WERI-Rb-1 (cell line): Measurements from ENCODE around the gene CCDC7.
"Not testable (repeated sequence)": the region's sequence is repeated elsewhere in the genome, so short reads cannot be mapped to it uniquely, and the experiment has no call there.

Experiments used
- DNase-seq: peaks from one replicate; pipeline ENCODE4 v3.0.0-alpha.2; 2020
- H3K27ac ChIP-seq: fragments of 250-450 bp; sonication (Bioruptor Pico); 2 replicates; pipeline ENCODE4 v1.5.1; 2020; ENCODE audit warnings: mild to moderate bottlenecking, moderate library complexity
- H3K27me3 ChIP-seq: fragments of 250-450 bp; sonication (Bioruptor Pico); 2 replicates; pipeline ENCODE4 v1.5.1; 2021; ENCODE audit warnings: mild to moderate bottlenecking, low read depth, moderate library complexity; ENCODE audit not compliant: insufficient read depth, severe bottlenecking
- H3K36me3 ChIP-seq: fragments of 250-450 bp; sonication (Bioruptor Pico); 2 replicates; pipeline ENCODE4 v1.5.1; 2020; ENCODE audit warnings: mild to moderate bottlenecking, moderate library complexity
- H3K4me3 ChIP-seq: 2 replicates; pipeline ENCODE4 v1.5.1; 2011; ENCODE audit warnings: low read depth, mild to moderate bottlenecking, control low read depth, low read length
- H3K9me3 ChIP-seq: fragments of 250-450 bp; sonication (Bioruptor Pico); 2 replicates; pipeline ENCODE4 v1.5.1; 2021; ENCODE audit warnings: mild to moderate bottlenecking, moderate library complexity; ENCODE audit not compliant: severe bottlenecking
- TF ChIP-seq, protein P1 (sequence below): IDR thresholded peaks from 2 replicates; pipeline ENCODE4 v1.5.1; 2011; ENCODE audit warnings: low read depth, mild to moderate bottlenecking, control low read depth, inconsistent platforms, low read length

CCDC7 gene

DNA sequence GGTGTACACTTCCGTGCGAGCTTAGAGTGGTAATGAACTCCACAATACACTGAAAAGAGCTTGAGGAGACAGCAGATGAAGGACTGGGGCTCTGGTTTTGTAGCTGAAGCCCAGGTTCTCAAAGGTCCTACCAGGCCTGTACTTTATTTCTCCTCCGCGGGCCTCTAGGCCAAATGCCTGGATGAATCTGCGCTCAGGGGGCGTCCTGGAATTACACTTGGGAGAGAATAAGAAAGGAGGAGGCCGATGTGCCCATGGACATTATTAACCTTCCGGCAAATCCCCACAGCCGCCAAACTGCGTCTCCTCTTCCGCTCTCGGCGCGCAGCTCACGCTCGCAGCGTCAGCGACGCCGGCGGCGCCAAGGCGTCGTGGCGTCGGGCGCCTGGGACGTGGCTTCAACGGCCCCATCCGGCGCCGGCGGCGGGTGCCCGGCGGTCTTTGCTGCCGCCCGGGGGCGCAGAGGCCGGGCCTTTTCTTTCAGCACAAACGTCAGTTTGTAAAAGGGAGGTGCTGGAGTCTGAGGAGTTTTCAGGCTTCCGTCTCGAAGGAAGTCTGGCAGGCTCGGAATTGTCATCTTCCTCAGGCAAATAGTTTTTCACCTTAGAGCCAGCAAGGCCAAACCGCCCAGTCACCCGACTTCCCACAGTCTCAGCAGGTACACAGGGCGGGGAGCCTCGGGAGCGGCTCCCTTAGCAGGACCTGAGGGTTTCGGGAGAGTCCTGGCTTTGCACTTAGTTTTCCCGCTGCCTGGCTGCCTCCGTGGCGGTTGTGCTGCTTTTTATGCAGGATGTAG, at the start of gene CCDC7:
TSS of gene CCDC7 (plus strand) at position 401 of the 796 bp plus-strand sequence. CDS start 5,503 bp downstream, outside the sequence.
- TF ChIP-seq, protein P1, sequence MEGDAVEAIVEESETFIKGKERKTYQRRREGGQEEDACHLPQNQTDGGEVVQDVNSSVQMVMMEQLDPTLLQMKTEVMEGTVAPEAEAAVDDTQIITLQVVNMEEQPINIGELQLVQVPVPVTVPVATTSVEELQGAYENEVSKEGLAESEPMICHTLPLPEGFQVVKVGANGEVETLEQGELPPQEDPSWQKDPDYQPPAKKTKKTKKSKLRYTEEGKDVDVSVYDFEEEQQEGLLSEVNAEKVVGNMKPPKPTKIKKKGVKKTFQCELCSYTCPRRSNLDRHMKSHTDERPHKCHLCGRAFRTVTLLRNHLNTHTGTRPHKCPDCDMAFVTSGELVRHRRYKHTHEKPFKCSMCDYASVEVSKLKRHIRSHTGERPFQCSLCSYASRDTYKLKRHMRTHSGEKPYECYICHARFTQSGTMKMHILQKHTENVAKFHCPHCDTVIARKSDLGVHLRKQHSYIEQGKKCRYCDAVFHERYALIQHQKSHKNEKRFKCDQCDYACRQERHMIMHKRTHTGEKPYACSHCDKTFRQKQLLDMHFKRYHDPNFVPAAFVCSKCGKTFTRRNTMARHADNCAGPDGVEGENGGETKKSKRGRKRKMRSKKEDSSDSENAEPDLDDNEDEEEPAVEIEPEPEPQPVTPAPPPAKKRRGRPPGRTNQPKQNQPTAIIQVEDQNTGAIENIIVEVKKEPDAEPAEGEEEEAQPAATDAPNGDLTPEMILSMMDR = no peak
- H3K9me3 ChIP-seq = no peaks in the 10 kb centered on the region
- DNase-seq = peak; percentile 61
- peak within 1 kb of the TSS; percentile 89 for H3K27ac ChIP-seq
- H3K36me3 ChIP-seq = no peaks in the 10 kb centered on the region
- H3K27me3 ChIP-seq = no peaks in the 10 kb centered on the region
- peak within 1 kb of the TSS; percentile 70 for H3K4me3 ChIP-seq

DNA sequence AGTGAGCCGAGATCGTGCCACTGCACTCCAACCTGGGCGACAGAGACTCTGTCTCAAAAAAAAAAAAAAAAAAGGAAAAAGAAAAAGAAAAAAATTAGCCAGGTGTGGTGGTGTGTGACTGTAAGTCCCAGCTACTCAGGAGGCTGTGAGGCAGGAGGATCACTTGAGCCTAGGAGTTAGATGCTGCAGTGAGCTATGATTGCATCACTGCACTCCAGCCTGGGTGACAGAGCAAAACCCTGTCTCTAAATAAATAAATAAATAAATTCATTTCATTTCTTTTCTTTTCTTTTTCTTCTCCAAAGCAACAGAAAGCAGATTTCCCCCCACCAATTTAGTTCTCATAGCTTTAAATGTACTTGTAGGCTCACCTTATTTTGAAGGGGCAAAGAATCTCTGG, 48.8 kb upstream of the CCDC7 start:
- not testable (repeated sequence) for H3K27me3 ChIP-seq, DNase-seq, H3K4me3 ChIP-seq, H3K9me3 ChIP-seq, H3K36me3 ChIP-seq, H3K27ac ChIP-seq

DNA sequence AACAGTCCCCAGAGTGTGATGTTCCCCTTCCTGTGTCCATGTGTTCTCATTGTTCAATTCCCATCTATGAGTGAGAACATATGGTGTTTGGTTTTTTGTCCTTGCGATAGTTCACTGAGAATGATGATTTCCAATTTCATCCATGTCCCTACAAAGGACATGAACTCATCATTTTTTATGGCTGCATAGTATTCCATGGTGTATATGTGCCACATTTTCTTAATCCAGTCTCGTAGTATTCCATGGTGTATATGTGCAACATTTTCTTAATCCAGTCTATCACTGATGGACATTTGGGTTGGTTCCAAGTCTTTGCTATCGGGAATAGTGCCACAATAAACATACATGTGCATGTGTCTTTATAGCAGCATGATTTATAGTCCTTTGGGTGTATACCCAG, 46.2 kb upstream of the CCDC7 start:
- not testable (repeated sequence) for H3K27ac ChIP-seq, H3K27me3 ChIP-seq, H3K4me3 ChIP-seq, H3K9me3 ChIP-seq, DNase-seq, H3K36me3 ChIP-seq

DNA sequence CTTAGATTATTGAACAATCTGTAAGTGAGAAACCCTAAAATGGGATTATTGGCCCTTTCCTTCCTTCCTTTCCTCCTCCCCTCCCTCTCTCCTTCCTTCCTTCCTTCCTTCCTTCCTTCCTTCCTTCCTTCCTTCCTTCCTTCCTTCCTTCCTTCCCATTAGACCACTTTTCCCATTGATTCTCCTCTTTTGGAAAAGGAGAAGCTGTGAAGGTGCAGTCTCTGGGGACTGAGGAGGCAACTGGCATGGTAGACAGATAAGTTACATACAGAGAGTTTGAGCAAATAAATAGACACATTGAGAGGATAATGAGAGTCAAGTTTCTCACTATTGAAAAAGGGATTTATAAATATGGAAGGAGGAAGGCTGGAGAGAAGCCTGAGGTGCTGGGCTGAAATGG, 45.0 kb upstream of the CCDC7 start:
- H3K27ac ChIP-seq = no peak overlapping the region
- no peaks in the 10 kb centered on the region for H3K36me3 ChIP-seq
- H3K27me3 ChIP-seq = no peaks in the 10 kb centered on the region
- no peak for DNase-seq
- TF ChIP-seq, protein P1 = no peak
- H3K9me3 ChIP-seq = no peaks in the 10 kb centered on the region
- H3K4me3 ChIP-seq = no peak overlapping the region

DNA sequence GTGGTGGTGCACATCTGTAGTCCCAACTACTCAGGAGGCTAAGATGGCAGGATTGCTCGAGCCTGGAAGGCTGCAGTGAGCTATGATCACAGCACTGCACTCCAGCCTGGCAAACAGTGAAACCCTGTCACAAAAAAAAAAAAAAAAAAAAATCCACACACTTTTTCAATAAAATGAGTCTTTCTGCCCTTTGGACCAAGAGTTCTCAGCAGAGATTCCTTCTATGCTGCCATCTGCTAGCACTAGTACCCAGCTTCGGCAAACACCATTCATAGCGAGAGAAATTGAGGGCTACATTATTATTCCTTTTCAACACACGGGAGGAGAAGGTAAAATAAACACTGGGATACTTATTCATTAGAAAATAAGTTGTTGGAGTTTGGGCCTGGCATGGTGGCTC, 43.4 kb upstream of the CCDC7 start:
- DNase-seq = no peak
- no peaks in the 10 kb centered on the region for H3K36me3 ChIP-seq
- no peak overlapping the region for H3K27ac ChIP-seq
- no peaks in the 10 kb centered on the region for H3K9me3 ChIP-seq
- TF ChIP-seq, protein P1 = no peak
- H3K27me3 ChIP-seq = no peaks in the 10 kb centered on the region
- no peak overlapping the region for H3K4me3 ChIP-seq

DNA sequence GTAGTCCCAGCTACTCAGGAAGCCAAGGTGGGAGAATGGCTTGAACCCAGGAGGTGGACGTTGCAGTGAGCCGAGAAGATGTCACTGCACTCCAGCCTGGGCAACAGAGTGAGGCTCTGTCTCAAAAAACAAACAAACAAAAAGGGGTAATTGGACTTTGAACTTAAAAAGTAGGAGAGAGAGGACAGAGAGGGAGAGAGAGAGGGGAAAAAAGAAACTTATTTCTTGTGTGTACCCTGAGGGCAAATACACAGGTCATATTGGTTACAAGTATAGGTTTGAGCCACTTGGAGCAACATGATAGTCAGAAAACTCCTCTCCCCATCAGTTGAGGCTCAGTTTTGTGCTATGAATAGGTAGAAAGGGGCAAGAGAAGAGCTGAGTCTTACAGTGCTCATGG, 42.8 kb upstream of the CCDC7 start:
- no peaks in the 10 kb centered on the region for H3K9me3 ChIP-seq
- TF ChIP-seq, protein P1 = no peak
- no peaks in the 10 kb centered on the region for H3K27me3 ChIP-seq
- H3K27ac ChIP-seq = no peak overlapping the region
- no peaks in the 10 kb centered on the region for H3K36me3 ChIP-seq
- no peak overlapping the region for H3K4me3 ChIP-seq
- no peak for DNase-seq

DNA sequence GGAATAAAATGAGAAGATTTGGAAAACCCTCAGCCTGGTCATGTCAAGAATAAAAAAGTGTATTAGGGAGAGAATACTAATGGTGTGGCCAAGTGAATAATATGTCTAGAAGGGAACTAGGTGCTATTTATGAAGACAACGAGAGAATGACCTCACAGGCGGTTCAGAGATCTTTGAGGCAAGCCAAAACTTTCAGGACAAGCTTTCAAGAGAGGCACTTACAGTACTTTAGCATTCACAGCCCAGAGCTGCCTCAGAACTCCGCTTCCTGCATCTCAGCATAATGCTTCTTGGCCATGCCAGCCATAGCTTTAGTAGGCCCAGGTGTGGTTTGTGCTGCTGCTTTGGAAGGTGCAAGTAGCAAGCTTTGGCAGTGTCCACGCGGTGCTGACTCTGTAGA, 37.2 kb upstream of the CCDC7 start:
- no peaks in the 10 kb centered on the region for H3K9me3 ChIP-seq
- no peaks in the 10 kb centered on the region for H3K36me3 ChIP-seq
- H3K27ac ChIP-seq = no peak overlapping the region
- TF ChIP-seq, protein P1 = no peak
- H3K27me3 ChIP-seq = no peaks in the 10 kb centered on the region
- no peak overlapping the region for H3K4me3 ChIP-seq
- DNase-seq = no peak
